HUES6 (cell line): Measurements from ENCODE around the gene CHRD.
A peak's percentile ranks its signal among the peaks of the same experiment; 100 is the strongest.

ENCODE experiments used
- H3K27ac ChIP-seq: 2 replicates; pipeline ENCODE4 v1.7.0; 2013; ENCODE audit warnings: low read depth, mild to moderate bottlenecking, low read length, inconsistent platforms
- H3K27me3 ChIP-seq: 2 replicates; pipeline ENCODE4 v1.6.1; 2013; ENCODE audit warnings: low read length; ENCODE audit not compliant: control insufficient read depth, insufficient read depth
- H3K36me3 ChIP-seq: 2 replicates; pipeline ENCODE4 v1.6.1; 2013; ENCODE audit warnings: low read length; ENCODE audit not compliant: control insufficient read depth, insufficient read depth
- H3K4me1 ChIP-seq: 2 replicates; pipeline ENCODE4 v1.6.1; 2013; ENCODE audit warnings: low read length; ENCODE audit not compliant: control insufficient read depth, insufficient read depth
- H3K4me3 ChIP-seq: 2 replicates; pipeline ENCODE4 v1.5.1; 2013; ENCODE audit warnings: low read depth, low read length
- H3K9ac ChIP-seq: one replicate; pipeline ENCODE4 v1.6.1; 2013; ENCODE audit warnings: mild to moderate bottlenecking, low read length
- H3K9me3 ChIP-seq: 2 replicates; pipeline ENCODE4 v1.6.1; 2013; ENCODE audit warnings: low read depth, low read length; ENCODE audit not compliant: control insufficient read depth, insufficient read depth

CHRD gene

GRCh38 chr3:184347321-184348056 lies 32.4 kb upstream of the CHRD start:
- Histone ChIP-seq H3K9me3 (no peaks in the 10 kb centered on the region), H3K27me3 (no peaks in the 10 kb centered on the region), H3K4me3 (no peak overlapping the region), H3K4me1 (peaks cover 22% of the 10 kb centered on the region; the same call in 1 of the 2 replicates), H3K36me3 (peaks cover 33% of the 10 kb centered on the region), H3K9ac (no peak overlapping the region), H3K27ac (no peak overlapping the region)

GRCh38 chr3:184348057-184348382 lies 31.8 kb upstream of the CHRD start:
- Histone ChIP-seq H3K27ac (no peak overlapping the region), H3K9me3 (no peaks in the 10 kb centered on the region), H3K4me3 (no peak overlapping the region), H3K36me3 (peaks cover 33% of the 10 kb centered on the region), H3K4me1 (peaks cover 22% of the 10 kb centered on the region; the same call in 1 of the 2 replicates), H3K27me3 (no peaks in the 10 kb centered on the region), H3K9ac (no peak overlapping the region)

- H3K4me3 ChIP-seq = no peak overlapping the region
- H3K9ac ChIP-seq = no peak overlapping the region
- H3K36me3 ChIP-seq = peaks cover 32% of the 10 kb centered on the region
- no peaks in the 10 kb centered on the region for H3K9me3 ChIP-seq
- H3K27me3 ChIP-seq = no peaks in the 10 kb centered on the region
- peaks cover 20% of the 10 kb centered on the region; the same call in 1 of the 2 replicates for H3K4me1 ChIP-seq
- H3K27ac ChIP-seq = no peak overlapping the region
Observed at GRCh38 chr3:184349563-184350470, 30.0 kb upstream of the CHRD start.

GRCh38 chr3:184350618-184351017 lies 29.2 kb upstream of the CHRD start:
- H3K4me1 ChIP-seq = peaks cover 15% of the 10 kb centered on the region; the same call in 1 of the 2 replicates
- no peak overlapping the region for H3K9ac ChIP-seq
- no peaks in the 10 kb centered on the region for H3K27me3 ChIP-seq
- no peaks in the 10 kb centered on the region for H3K9me3 ChIP-seq
- no peak overlapping the region for H3K4me3 ChIP-seq
- no peak overlapping the region for H3K27ac ChIP-seq
- H3K36me3 ChIP-seq = peaks cover 40% of the 10 kb centered on the region

- H3K27ac ChIP-seq = no peak overlapping the region
- H3K27me3 ChIP-seq = no peaks in the 10 kb centered on the region
- no peak overlapping the region for H3K4me3 ChIP-seq
- H3K9ac ChIP-seq = peak overlapping the region; percentile 34
- H3K4me1 ChIP-seq = peaks cover 13% of the 10 kb centered on the region; the same call in 1 of the 2 replicates
- peaks cover 46% of the 10 kb centered on the region for H3K36me3 ChIP-seq
- no peaks in the 10 kb centered on the region for H3K9me3 ChIP-seq
Observed at GRCh38 chr3:184351511-184352148, 28.2 kb upstream of the CHRD start.

GRCh38 chr3:184352149-184352785 lies 27.6 kb upstream of the CHRD start:
- no peak overlapping the region for H3K27ac ChIP-seq

GRCh38 chr3:184352897-184353545 lies 26.8 kb upstream of the CHRD start:
- Histone ChIP-seq H3K4me3 (no peak overlapping the region), H3K9ac (no peak overlapping the region), H3K27ac (no peak overlapping the region), H3K27me3 (no peaks in the 10 kb centered on the region), H3K9me3 (no peaks in the 10 kb centered on the region), H3K36me3 (peaks cover 54% of the 10 kb centered on the region), H3K4me1 (peaks cover 13% of the 10 kb centered on the region; the same call in 1 of the 2 replicates)

More at GRCh38 chr3:184352149-184352785, 27.6 kb upstream of the CHRD start:
- peak overlapping the region; percentile 6 for H3K9ac ChIP-seq
- H3K27me3 ChIP-seq = no peaks in the 10 kb centered on the region
- H3K36me3 ChIP-seq = peaks cover 49% of the 10 kb centered on the region
- no peak overlapping the region for H3K4me3 ChIP-seq
- no peaks in the 10 kb centered on the region for H3K9me3 ChIP-seq
- peaks cover 13% of the 10 kb centered on the region; the same call in 1 of the 2 replicates for H3K4me1 ChIP-seq

- no peak overlapping the region for H3K27ac ChIP-seq
- H3K9me3 ChIP-seq = no peaks in the 10 kb centered on the region
- H3K27me3 ChIP-seq = no peaks in the 10 kb centered on the region
- no peak overlapping the region for H3K4me3 ChIP-seq
- H3K4me1 ChIP-seq = peaks cover 13% of the 10 kb centered on the region; the same call in 1 of the 2 replicates
- H3K9ac ChIP-seq = no peak overlapping the region
- H3K36me3 ChIP-seq = peaks cover 60% of the 10 kb centered on the region
Observed at GRCh38 chr3:184353546-184353941, 26.3 kb upstream of the CHRD start.

GRCh38 chr3:184354121-184354728 lies 25.6 kb upstream of the CHRD start:
- H3K4me3 ChIP-seq = no peak overlapping the region
- no peaks in the 10 kb centered on the region for H3K9me3 ChIP-seq
- no peak overlapping the region for H3K27ac ChIP-seq
- peaks cover 62% of the 10 kb centered on the region for H3K36me3 ChIP-seq
- H3K27me3 ChIP-seq = no peaks in the 10 kb centered on the region
- H3K9ac ChIP-seq = no peak overlapping the region
- peaks cover 15% of the 10 kb centered on the region; the same call in 1 of the 2 replicates for H3K4me1 ChIP-seq

- Histone ChIP-seq H3K4me1 (peaks cover 20% of the 10 kb centered on the region), H3K36me3 (peaks cover 62% of the 10 kb centered on the region), H3K27me3 (no peaks in the 10 kb centered on the region), H3K27ac (no peak overlapping the region), H3K9ac (no peak overlapping the region), H3K4me3 (no peak overlapping the region), H3K9me3 (no peaks in the 10 kb centered on the region)
Observed at GRCh38 chr3:184354754-184355153, 25.1 kb upstream of the CHRD start.
